Heart right ventricle (tissue), 16 donors: ENCODE results near the gene DCANP1. TPM values are rescaled to one million over a fixed set of nuclear protein-coding genes. Genes with fewer than 3 reads are reported as not detected.
A peak's percentile ranks its signal among the peaks of the same experiment; 100 is the strongest.

Source experiments
- ATAC-seq, 8 donors: fragments of 200-7000 bp; cut with Tn5 transposase; one replicate each; pipeline ENCODE4 v1.9.1; 2020; ENCODE audit warnings: mild to moderate bottlenecking in 8 of 8, moderate library complexity in 8 of 8, moderate number of reproducible peaks in 1 of 8
- DNase-seq, 2 donors: peaks; one replicate each; pipeline ENCODE4 v3.0.0-alpha.2; 2020
- H3K27ac ChIP-seq, 10 donors: fragments of 200-600 bp; sonication (generic) in 2 of 10; one replicate each; pipeline versions ENCODE4 v1.5.0 to v1.8.0; 2020 to 2022; ENCODE audit warnings: mild to moderate bottlenecking in 3 of 10
- H3K27me3 ChIP-seq, 7 donors: fragments of 200-600 bp; one replicate each; pipeline ENCODE4 v1.8.0; 2021 to 2022; ENCODE audit warnings: mild to moderate bottlenecking in 2 of 7
- H3K36me3 ChIP-seq, 9 donors: fragments of 200-600 bp; sonication (generic) in 1 of 9; one replicate each; pipeline versions ENCODE4 v1.5.0 to v1.8.0; 2020 to 2022; ENCODE audit warnings: mild to moderate bottlenecking in 2 of 9
- H3K4me1 ChIP-seq, 9 donors: fragments of 200-600 bp; sonication (generic) in 1 of 9; one replicate each; pipeline versions ENCODE4 v1.5.0 to v1.8.0; 2020 to 2022; ENCODE audit warnings: mild to moderate bottlenecking in 4 of 9
- H3K4me3 ChIP-seq, 10 donors: fragments of 200-600 bp; sonication (generic) in 2 of 10; one replicate each; pipeline versions ENCODE4 v1.5.0 to v1.8.0; 2020 to 2022; ENCODE audit warnings: mild to moderate bottlenecking in 7 of 10, moderate library complexity in 2 of 10
- H3K9me3 ChIP-seq, 11 donors: fragments of 200-600 bp in 10 of 11; sonication (generic) in 2 of 11; one replicate each; pipeline versions ENCODE4 v1.5.0 to v1.8.0; 2013 to 2022; ENCODE audit warnings: mild to moderate bottlenecking in 2 of 11, control low read depth in 1 of 11, moderate library complexity in 1 of 11
- CTCF ChIP-seq, 9 donors: fragments of 200-600 bp; sonication (generic) in 2 of 9; IDR thresholded peaks; one replicate each; pipeline versions ENCODE4 v1.5.0 to v1.8.0; 2021 to 2022; ENCODE audit warnings: antibody characterized with exemption in 9 of 9, mild to moderate bottlenecking in 5 of 9, moderate library complexity in 1 of 9
- WGBS, 2 donors: extraction: QIAGEN DNeasy Blood & Tissue Kit; methylation state at CpG; one replicate each; pipeline ENCODE4 v1.1.7; 2013; ENCODE audit warnings: inconsistent platforms in 1 of 2; 5-methylcytosine and 5-hydroxymethylcytosine counted together
- intact Hi-C, 10 donors: fragments of 100-400 bp; cut with DNase I; formaldehyde crosslinking; loops; one replicate each; pipeline versions ENCODE4 v1.11.1 to v1.14.2; 2022
- polyA plus RNA-seq, 2 donors: library from polyadenylated mRNA; stranded (reverse); fragments of 200-250 nt; gene quantifications; one replicate each; pipeline ENCODE4 v1.2.3, GENCODE V29; 2013
- total RNA-seq, 10 donors: library from RNA; stranded (reverse); fragmentation: NEBNext Ultra II Directional in 3 of 10; extraction: Animal tissue kit (Norgen Biotek cat#: 25700) in 3 of 10; gene quantifications; one replicate each; pipeline versions ENCODE4 v1.2.1 to v1.2.4, GENCODE V29; 2021 to 2023
- donor health status: Arrhythmogenic right ventricular cardiomyopathy.
- donor health status: ischemic (EF 13 %, LVEDD 7.1; RV severe dilation, severe dysfunction).
- donor health status: healthy with polysubstance abuse.
- donor health status: DM: no; HTN: yes; CAD: no.
- donor health status: DM: no; HTN: no; CAD: no.
- donor health status: ischemic (EF 25% LVEDD 6.9; RV normal size, moderate dysfunction).
- donor health status: ischemic (EF 25% LVEDD 5.7; RV mildly dilated, moderate dysfunction).
- donor health status: healthy.
- donor health status: DM: yes; HTN: yes; CAD: no.
- donor health status: Ischemic cardiomyopathy.
- donor health status: ischemic (EF 35%, LVEDD 5.7; RV mildly dilated, moderate dysfunction).
- donor health status: nonischemic (EF 11% LVEDD 7.7; RV severe dilation, severe dysfunction).
- donor health status: DM: yes; HTN: yes; CAD: no.
- donor health status: PGD.
- donor health status: ischemic (EF 29% LVEDD 5.4; RV normal size, mild dysfunction).
- donor health status: nonischemic (EF 23%, LVEDD 6.1; RV moderate dilation, normal function).

DCANP1 gene
- total and polyA plus RNA-seq, 12 donors: not detected

- peaks cover 36 to 90% (median 86%) of the 10 kb centered on the region in 9 donors for H3K4me1 ChIP-seq
- no peak for TF ChIP-seq CTCF (IDR thresholded peaks at IDR 0.05)
- peak overlapping the region in 5 of 10 donors; percentile 25 to 94 (median 49) for H3K27ac ChIP-seq
- intact Hi-C loops: no loop called here
- no peak overlapping the region for H3K4me3 ChIP-seq
- H3K9me3 ChIP-seq: no peaks in the 10 kb centered on the region
- ATAC-seq (no peak), DNase-seq (no peak)
- peaks cover 0 to 14% (median 0%) of the 10 kb centered on the region in 9 donors for H3K36me3 ChIP-seq
- 35 to 45% methylated on average over 5 of the region's 5 CpGs for WGBS, 2 donors
- H3K27me3 ChIP-seq: no peaks in the 10 kb centered on the region
Measured at GRCh38 chr5:135395451-135395850, 51.7 kb downstream of the DCANP1 start.

Other genes with a start within 250 kb of the DCANP1 start
- 100 to 1,000 TPM in 4 of 10 donors, 10 to 100 TPM in 6; 80.0 to 125 (median 98.0) TPM for gene MACROH2A1, start 48.1 kb downstream of the DCANP1 start, total RNA-seq
- 100 to 1,000 TPM; 124 to 152 TPM for gene MACROH2A1, start 48.1 kb downstream of the DCANP1 start, polyA plus RNA-seq
- gene TIFAB, start 5.0 kb upstream of the DCANP1 start, total RNA-seq: 1 to 10 TPM in 1 of 10 donors, under 1 TPM in 2, not detected in 7; 0.04 to 1.7 (median 0.05) TPM
- gene TIFAB, start 5.0 kb upstream of the DCANP1 start, polyA plus RNA-seq: under 1 TPM in 1 of 2 donors, not detected in 1; under 0.01 TPM
- not detected for gene NEUROG1, start 88.6 kb upstream of the DCANP1 start, total RNA-seq
- gene NEUROG1, start 88.6 kb upstream of the DCANP1 start, polyA plus RNA-seq: not detected
- gene CXCL14, start 131.6 kb upstream of the DCANP1 start, total RNA-seq: 1 to 10 TPM in 3 of 10 donors, under 1 TPM in 7; 0.28 to 2.2 (median 0.51) TPM
- gene CXCL14, start 131.6 kb upstream of the DCANP1 start, polyA plus RNA-seq: 1 to 10 TPM in 1 of 2 donors, under 1 TPM in 1; 0.30 to 1.2 TPM